CD4-positive, CD25-positive, alpha-beta regulatory T cell (primary cell): Measurements from ENCODE around the gene RPTOR. TPM values are rescaled to one million over a fixed set of nuclear protein-coding genes. Genes with fewer than 3 reads are reported as not detected.

ENCODE experiments used
- ATAC-seq, 2 donors: fragments of 150-1000 bp; cut with Tn5 transposase; one replicate each; pipeline ENCODE4 v1.10.0; 2021; ENCODE audit warnings: low read depth in 2 of 2, moderate number of reproducible peaks in 2 of 2, moderate library complexity in 1 of 2
- DNase-seq, 3 donors: peaks; one replicate each; pipeline versions ENCODE4 v3.0.0 to v3.0.0-alpha.2; 2012 to 2022; ENCODE audit warnings: mixed read lengths in 1 of 3
- H3K27ac ChIP-seq: one replicate; pipeline ENCODE4 v1.7.0; 2013; ENCODE audit warnings: mild to moderate bottlenecking, low read length; ENCODE audit not compliant: insufficient read depth, poor library complexity, severe bottlenecking
- H3K27me3 ChIP-seq: one replicate; pipeline ENCODE4 v1.7.0; 2013; ENCODE audit warnings: low read length; ENCODE audit not compliant: control insufficient read depth, insufficient read depth
- H3K36me3 ChIP-seq: one replicate; pipeline ENCODE4 v1.7.0; 2013; ENCODE audit warnings: mild to moderate bottlenecking, low read length, moderate library complexity; ENCODE audit not compliant: control insufficient read depth, insufficient read depth
- H3K4me1 ChIP-seq: 2 replicates; pipeline ENCODE4 v1.7.0; 2013; ENCODE audit warnings: mild to moderate bottlenecking, low read length; ENCODE audit not compliant: insufficient read depth, control insufficient read depth, poor library complexity, severe bottlenecking
- H3K4me3 ChIP-seq: one replicate; pipeline ENCODE4 v1.7.0; 2013; ENCODE audit warnings: low read depth, mild to moderate bottlenecking, low read length, moderate library complexity
- H3K9me3 ChIP-seq, 2 experiments: 1 replicate in 1 of 2; 2 replicates in 1 of 2; pipeline ENCODE4 v1.7.0; 2013; ENCODE audit warnings: low read length in 2 of 2, mild to moderate bottlenecking in 1 of 2, moderate library complexity in 1 of 2; ENCODE audit not compliant: control insufficient read depth in 2 of 2
- H3K27ac Mint-ChIP-seq, 3 donors: one replicate each; pipeline ENCODE4 v1.8.0; 2020 to 2022; ENCODE audit warnings: mild to moderate bottlenecking in 3 of 3, mixed read lengths in 3 of 3, moderate library complexity in 2 of 3
- H3K27me3 Mint-ChIP-seq: one replicate; pipeline ENCODE4 v1.8.0; 2022; ENCODE audit warnings: mild to moderate bottlenecking, mixed read lengths
- H3K36me3 Mint-ChIP-seq: one replicate; pipeline ENCODE4 v1.8.0; 2020; ENCODE audit warnings: mixed read lengths
- H3K4me1 Mint-ChIP-seq, 4 donors: one replicate each; pipeline ENCODE4 v1.8.0; 2020 to 2022; ENCODE audit warnings: mixed read lengths in 4 of 4, mild to moderate bottlenecking in 1 of 4
- H3K4me3 Mint-ChIP-seq, 4 donors: one replicate each; pipeline ENCODE4 v1.8.0; 2020 to 2022; ENCODE audit warnings: mild to moderate bottlenecking in 4 of 4, mixed read lengths in 4 of 4, moderate library complexity in 3 of 4
- H3K9me3 Mint-ChIP-seq, 7 donors: one replicate each; pipeline ENCODE4 v1.8.0; 2020 to 2022; ENCODE audit warnings: mixed read lengths in 7 of 7, mild to moderate bottlenecking in 3 of 7, moderate library complexity in 2 of 7
- polyA plus RNA-seq, 4 donors: library from polyadenylated mRNA; unstranded; fragments of 300-500 nt; fragmentation: Illumina TruSeq; gene quantifications; one replicate each; pipeline ENCODE4 v1.2.3, GENCODE V29; 2021
- total RNA-seq: library from RNA; stranded (reverse); gene quantifications from one replicate; pipeline ENCODE4 v1.2.3, GENCODE V29; 2022

RPTOR gene
- total and polyA plus RNA-seq, 5 donors from 2014 or later = 4.7 to 70.1 (median 8.2) TPM

DNA sequence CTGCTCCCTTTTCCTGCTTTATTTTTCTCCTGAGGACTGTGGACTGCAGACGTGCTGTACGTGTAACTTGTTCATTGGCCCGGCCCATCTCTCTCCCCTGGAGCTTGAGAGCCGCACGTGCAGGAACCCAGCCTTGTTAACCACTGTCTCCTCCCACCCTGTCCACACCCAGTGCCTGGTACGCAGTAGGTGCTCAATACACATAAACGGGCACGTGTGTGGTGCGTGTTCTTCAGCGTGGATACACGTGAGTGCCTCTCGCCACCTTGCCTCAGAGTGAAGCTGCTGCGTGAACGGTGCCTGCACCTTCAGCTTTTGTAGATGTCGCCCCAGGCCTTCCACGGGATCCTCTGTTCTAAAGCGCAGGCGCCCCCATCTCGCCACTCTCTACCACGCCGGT lies 350.7 kb downstream of the RPTOR start:
- peaks cover 35% of the 10 kb centered on the region for H3K4me1 ChIP-seq
- peaks cover 9% of the 10 kb centered on the region for H3K36me3 ChIP-seq
- H3K9me3 ChIP-seq = no peaks in the 10 kb centered on the region
- H3K27ac ChIP-seq = no peak overlapping the region
- Mint-ChIP-seq H3K27me3 (no peaks in the 10 kb centered on the region), H3K27ac (peak overlapping the region in 2 of 3 donors; percentile 75 to 97), H3K4me3 (peak overlapping the region; percentile 21 to 78 (median 48)), H3K9me3 (no peaks in the 10 kb centered on the region), H3K4me1 (peaks cover 10 to 51% (median 29%) of the 10 kb centered on the region in 4 donors), H3K36me3 (peaks cover 36% of the 10 kb centered on the region)
- ATAC-seq (no peak), DNase-seq (peak in 2 of 3 donors; percentile 24 to 69)
- no peaks in the 10 kb centered on the region for H3K27me3 ChIP-seq
- H3K4me3 ChIP-seq = no peak overlapping the region

GRCh38 chr17:80898716-80899115 lies 354.1 kb downstream of the RPTOR start:
- no peak for ATAC-seq
- H3K36me3 Mint-ChIP-seq = peaks cover 36% of the 10 kb centered on the region

DNA sequence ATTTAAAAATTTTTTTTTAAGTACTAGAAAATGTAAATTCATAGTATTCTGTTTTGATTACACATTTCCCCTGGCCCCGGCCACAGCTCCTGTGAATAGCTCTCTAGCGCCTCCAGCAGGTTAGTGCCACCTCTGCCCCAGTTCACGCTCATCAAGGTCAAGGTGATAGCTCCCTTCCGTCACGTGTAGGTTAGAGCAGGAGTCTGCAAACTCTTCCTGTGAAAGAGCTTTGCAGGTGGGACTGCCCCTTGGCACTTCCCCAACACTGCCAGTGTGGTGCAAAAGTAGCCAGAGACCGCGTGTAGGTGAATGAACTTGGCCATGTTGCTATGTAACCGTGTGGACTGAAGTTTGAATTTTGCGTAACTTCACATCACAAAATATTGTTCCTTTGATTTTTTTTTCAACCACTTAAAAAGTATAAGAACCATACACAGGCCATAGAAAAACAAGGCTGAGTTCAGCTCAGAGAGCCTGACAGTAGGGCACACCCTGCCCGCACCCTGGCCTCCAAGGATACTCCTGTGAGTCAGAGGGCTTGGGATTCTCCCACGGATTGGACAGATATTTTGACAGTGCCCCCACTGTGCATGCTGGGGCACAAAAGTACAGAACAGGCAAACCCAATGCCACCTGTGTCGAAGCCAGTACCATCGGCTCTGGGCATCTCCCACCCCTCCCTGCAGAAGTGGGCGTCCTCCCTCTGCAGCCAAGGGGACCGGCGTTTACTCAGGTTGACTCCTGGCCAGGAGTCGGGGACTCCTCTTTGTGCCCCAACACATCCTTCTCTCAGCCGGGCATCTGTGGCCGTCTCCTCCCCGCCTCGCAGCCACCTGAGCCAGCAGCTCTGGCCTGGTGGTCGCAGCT lies 355.0 kb downstream of the RPTOR start:
- Histone ChIP-seq H3K36me3 (peaks cover 10% of the 10 kb centered on the region), H3K4me3 (no peak overlapping the region), H3K27ac (no peak overlapping the region), H3K27me3 (no peaks in the 10 kb centered on the region), H3K4me1 (peaks cover 5% of the 10 kb centered on the region), H3K9me3 (no peaks in the 10 kb centered on the region)
- no peaks in the 10 kb centered on the region for H3K9me3 Mint-ChIP-seq
- DNase-seq = peak; percentile 56 to 88 (median 74)
- H3K27ac Mint-ChIP-seq = no peak overlapping the region
- H3K4me3 Mint-ChIP-seq = no peak overlapping the region
- H3K4me1 Mint-ChIP-seq = peaks cover 5 to 27% (median 14%) of the 10 kb centered on the region in 4 donors
- peaks cover 35% of the 10 kb centered on the region for H3K36me3 Mint-ChIP-seq
- H3K27me3 Mint-ChIP-seq = no peaks in the 10 kb centered on the region
- peak; percentile 77 to 81 for ATAC-seq

More at GRCh38 chr17:80898716-80899115, 354.1 kb downstream of the RPTOR start:
- Histone ChIP-seq H3K4me1 (peaks cover 5% of the 10 kb centered on the region), H3K4me3 (no peak overlapping the region), H3K27ac (no peak overlapping the region), H3K36me3 (peaks cover 12% of the 10 kb centered on the region), H3K27me3 (no peaks in the 10 kb centered on the region), H3K9me3 (no peaks in the 10 kb centered on the region)
- DNase-seq = no peak
- Mint-ChIP-seq H3K27ac (no peak overlapping the region), H3K27me3 (no peaks in the 10 kb centered on the region), H3K4me1 (peaks cover 5 to 28% (median 15%) of the 10 kb centered on the region in 4 donors), H3K9me3 (no peaks in the 10 kb centered on the region), H3K4me3 (no peak overlapping the region)

- ATAC-seq (no peak), DNase-seq (no peak)
- Mint-ChIP-seq H3K27ac (peak overlapping the region in 1 of 3 donors; percentile 79), H3K27me3 (no peaks in the 10 kb centered on the region), H3K4me1 (peaks cover 2 to 15% (median 9%) of the 10 kb centered on the region in 4 donors), H3K4me3 (no peak overlapping the region), H3K36me3 (peaks cover 20% of the 10 kb centered on the region), H3K9me3 (no peaks in the 10 kb centered on the region)
- no peaks in the 10 kb centered on the region for H3K9me3 ChIP-seq
- no peak overlapping the region for H3K4me3 ChIP-seq
- H3K36me3 ChIP-seq = peaks cover 10% of the 10 kb centered on the region
- H3K4me1 ChIP-seq = peaks cover 5% of the 10 kb centered on the region
- H3K27me3 ChIP-seq = no peaks in the 10 kb centered on the region
- H3K27ac ChIP-seq = no peak overlapping the region
Measured at GRCh38 chr17:80901319-80901718, 356.7 kb downstream of the RPTOR start.

GRCh38 chr17:80902197-80902962 lies 357.7 kb downstream of the RPTOR start:
- peaks cover 5% of the 10 kb centered on the region for H3K4me1 ChIP-seq
- no peak overlapping the region for H3K27ac ChIP-seq
- ATAC-seq (no peak), DNase-seq (no peak)
- no peaks in the 10 kb centered on the region for H3K9me3 ChIP-seq
- H3K4me3 ChIP-seq = no peak overlapping the region
- no peaks in the 10 kb centered on the region for H3K27me3 ChIP-seq
- Mint-ChIP-seq H3K27ac (peak overlapping the region in 1 of 3 donors; percentile 31), H3K27me3 (no peaks in the 10 kb centered on the region), H3K4me1 (peaks cover 2 to 15% (median 9%) of the 10 kb centered on the region in 4 donors), H3K36me3 (peaks cover 20% of the 10 kb centered on the region), H3K4me3 (peak overlapping the region in 1 of 4 donors; percentile 38), H3K9me3 (no peaks in the 10 kb centered on the region)
- H3K36me3 ChIP-seq = peaks cover 13% of the 10 kb centered on the region

DNA sequence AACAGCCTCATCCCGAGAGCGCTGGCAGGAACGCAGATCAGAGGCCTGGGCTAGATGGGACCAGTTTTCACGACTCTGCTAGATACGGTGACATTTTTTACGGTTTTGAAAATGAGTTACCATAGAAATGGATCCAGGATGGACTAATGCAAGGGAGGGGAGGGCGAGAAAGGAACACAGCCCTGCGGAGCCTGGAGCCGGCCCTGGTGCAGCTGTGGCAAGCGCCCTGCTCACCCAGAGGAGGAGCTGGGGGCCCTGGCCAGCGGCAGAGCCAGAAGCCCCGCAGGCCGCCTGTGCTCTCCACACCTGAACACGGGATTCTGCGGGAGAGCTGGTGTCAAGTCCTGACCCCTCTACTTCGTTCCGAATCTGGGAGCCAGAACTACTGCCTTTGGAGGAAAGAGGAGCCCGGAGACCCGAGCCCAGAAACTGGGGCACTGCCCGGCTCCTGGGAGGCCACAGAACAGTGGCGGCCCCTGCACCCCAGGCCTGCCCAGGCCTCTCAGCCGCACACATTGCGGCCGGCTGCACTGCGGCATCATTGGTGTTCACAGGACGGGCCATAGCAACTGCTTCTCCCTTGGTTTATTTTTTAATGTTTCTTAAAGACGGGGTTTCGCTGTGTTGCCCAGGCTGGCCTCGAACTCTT lies 358.4 kb downstream of the RPTOR start:
- Histone ChIP-seq H3K27me3 (no peaks in the 10 kb centered on the region), H3K27ac (no peak overlapping the region), H3K9me3 (no peaks in the 10 kb centered on the region), H3K4me3 (no peak overlapping the region), H3K36me3 (peaks cover 13% of the 10 kb centered on the region), H3K4me1 (peaks cover 5% of the 10 kb centered on the region)
- H3K36me3 Mint-ChIP-seq = peaks cover 22% of the 10 kb centered on the region
- DNase-seq (no peak), ATAC-seq (no peak)
- no peak overlapping the region for H3K4me3 Mint-ChIP-seq
- no peak overlapping the region for H3K27ac Mint-ChIP-seq
- H3K4me1 Mint-ChIP-seq = peaks cover 2 to 12% (median 5%) of the 10 kb centered on the region in 4 donors
- H3K27me3 Mint-ChIP-seq = no peaks in the 10 kb centered on the region
- H3K9me3 Mint-ChIP-seq = no peaks in the 10 kb centered on the region

GRCh38 chr17:80904036-80904753 lies 359.6 kb downstream of the RPTOR start:
- no peak for ATAC-seq

More at GRCh38 chr17:80904036-80904753, 359.6 kb downstream of the RPTOR start:
- DNase-seq = no peak
- H3K27ac Mint-ChIP-seq = no peak overlapping the region
- no peaks in the 10 kb centered on the region for H3K9me3 Mint-ChIP-seq
- H3K36me3 Mint-ChIP-seq = peaks cover 19% of the 10 kb centered on the region
- no peak overlapping the region for H3K4me3 Mint-ChIP-seq
- H3K27ac ChIP-seq = no peak overlapping the region
- H3K4me3 ChIP-seq = no peak overlapping the region
- H3K27me3 ChIP-seq = no peaks in the 10 kb centered on the region
- H3K9me3 ChIP-seq = no peaks in the 10 kb centered on the region
- H3K4me1 ChIP-seq = peaks cover under 1% of the 10 kb centered on the region
- peaks cover 0 to 9% (median 4%) of the 10 kb centered on the region in 4 donors for H3K4me1 Mint-ChIP-seq
- H3K27me3 Mint-ChIP-seq = no peaks in the 10 kb centered on the region
- peaks cover 9% of the 10 kb centered on the region for H3K36me3 ChIP-seq
